Progenitor cell of endocrine pancreas (in vitro differentiated cells): ENCODE data around the gene PEX10. TPM values are rescaled to one million over a fixed set of nuclear protein-coding genes. Genes with fewer than 3 reads are reported as not detected.

ENCODE experiments used
- DNase-seq: peaks from one replicate; pipeline ENCODE4 v3.0.0; 2021; ENCODE audit warnings: low spot score; ENCODE audit not compliant: unreplicated experiment
- H3K27ac Mint-ChIP-seq: 2 replicates; pipeline ENCODE4 v1.8.0; 2021; ENCODE audit warnings: mild to moderate bottlenecking, moderate library complexity, mixed read lengths
- H3K27me3 Mint-ChIP-seq: 2 replicates; pipeline ENCODE4 v1.8.0; 2021; ENCODE audit warnings: mixed read lengths
- H3K36me3 Mint-ChIP-seq: 2 replicates; pipeline ENCODE4 v1.8.0; 2022; ENCODE audit warnings: mixed read lengths; ENCODE audit not compliant: insufficient read depth
- H3K4me1 Mint-ChIP-seq: 2 replicates; pipeline ENCODE4 v1.8.0; 2021; ENCODE audit warnings: low read depth, mixed read lengths
- H3K4me3 Mint-ChIP-seq: 2 replicates; pipeline ENCODE4 v1.8.0; 2021; ENCODE audit warnings: low read depth, mild to moderate bottlenecking, moderate library complexity, mixed read lengths
- H3K9me3 Mint-ChIP-seq: 2 replicates; pipeline ENCODE4 v1.8.0; 2021; ENCODE audit warnings: low read depth, mixed read lengths
- CTCF ChIP-seq: fragments of 200-600 bp; sonication (generic); IDR thresholded peaks from one replicate; pipeline ENCODE4 v1.5.0; 2021; ENCODE audit warnings: antibody characterized with exemption, mild to moderate bottlenecking; ENCODE audit not compliant: unreplicated experiment
- total RNA-seq: library from RNA; stranded (reverse); gene quantifications from 2 replicates; pipeline ENCODE4 v1.2.1, GENCODE V29; 2021

The PEX10 gene
- total RNA-seq, 1 donor from 2014 or later, result 27.5 TPM

DNA sequence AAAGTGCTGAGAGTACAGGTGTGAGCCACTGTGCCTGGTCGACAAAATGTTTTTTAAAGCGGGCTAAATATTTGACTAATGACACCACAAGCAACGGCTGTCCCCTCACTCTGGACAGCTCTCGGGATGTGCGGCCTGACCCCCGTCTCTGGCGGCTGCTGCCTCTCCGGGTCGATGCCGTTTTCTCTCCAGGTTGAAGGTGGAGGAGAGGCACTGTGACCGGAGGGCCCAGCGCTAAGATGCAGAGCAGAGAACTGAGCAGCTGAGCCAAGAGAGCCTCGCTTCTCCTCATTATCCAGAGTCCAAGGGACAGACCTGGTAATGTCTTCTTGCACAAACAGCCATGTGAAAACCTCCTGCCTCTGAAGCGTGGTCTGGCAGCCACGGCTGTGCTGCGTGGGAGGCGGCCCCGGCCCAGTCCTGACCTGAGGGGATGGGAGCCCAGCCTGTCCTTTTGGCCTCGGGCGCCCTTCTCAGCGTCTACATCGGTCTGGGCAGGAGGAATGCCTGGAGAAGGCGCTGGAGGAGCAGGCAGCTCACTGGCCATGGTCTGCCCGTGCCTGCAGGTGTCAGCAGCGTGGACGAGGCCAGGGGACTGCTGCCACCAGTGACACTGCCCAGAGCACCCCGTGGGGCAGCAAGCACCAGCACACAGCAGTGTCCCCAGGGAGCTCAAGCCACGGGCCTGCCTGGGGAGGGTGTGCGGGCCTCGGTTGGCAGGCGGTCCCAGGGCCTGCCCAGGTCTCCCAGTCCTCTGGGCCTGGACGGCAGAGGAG lies 31.4 kb downstream of the PEX10 start:
- H3K4me1 Mint-ChIP-seq, result no peaks in the 10 kb centered on the region
- no peak for DNase-seq
- no peak for TF ChIP-seq CTCF
- no peaks in the 10 kb centered on the region for H3K9me3 Mint-ChIP-seq
- no peaks in the 10 kb centered on the region for H3K36me3 Mint-ChIP-seq
- H3K27me3 Mint-ChIP-seq, result no peaks in the 10 kb centered on the region
- H3K27ac Mint-ChIP-seq, result no peak overlapping the region
- H3K4me3 Mint-ChIP-seq, result no peak overlapping the region

DNA sequence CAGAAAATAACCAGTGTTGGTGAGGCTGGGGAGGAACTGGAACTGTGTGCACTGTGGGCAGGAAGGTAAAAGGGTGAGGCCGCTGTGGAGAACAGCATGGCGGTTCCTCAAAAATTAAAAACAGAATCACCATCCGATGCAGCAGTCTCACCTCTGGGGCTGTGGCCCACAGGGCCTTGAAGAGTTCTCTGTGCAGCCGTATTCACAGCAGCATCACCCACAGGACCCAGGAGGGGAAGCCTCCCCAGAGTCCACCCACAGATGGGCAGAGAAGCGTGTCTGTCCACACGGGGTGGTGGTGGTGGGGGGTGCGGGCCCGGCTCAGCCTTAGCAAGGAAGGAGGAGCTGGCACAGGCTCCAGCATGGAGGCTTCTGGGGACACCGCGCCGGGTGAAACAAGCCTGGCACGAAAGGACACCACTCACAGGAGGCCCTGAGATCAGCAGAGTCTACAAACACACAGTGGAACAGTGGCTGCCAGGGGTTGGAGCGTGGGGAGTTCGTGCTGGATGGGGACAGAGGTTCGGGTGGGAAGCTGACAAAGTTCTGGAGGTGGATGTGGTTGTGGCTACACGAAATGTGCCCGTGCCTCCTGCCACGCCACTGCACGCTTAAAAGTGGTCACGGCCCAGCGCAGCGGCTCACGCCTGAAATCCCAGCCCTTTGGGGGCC lies 32.5 kb downstream of the PEX10 start:
- DNase-seq, result no peak
- H3K4me3 Mint-ChIP-seq, result no peak overlapping the region
- no peak overlapping the region for H3K27ac Mint-ChIP-seq

GRCh38 chr1:2378956-2379732 lies 33.2 kb downstream of the PEX10 start:
- Mint-ChIP-seq H3K9me3 (no peaks in the 10 kb centered on the region), H3K4me3 (no peak overlapping the region), H3K4me1 (no peaks in the 10 kb centered on the region), H3K27ac (peak overlapping the region; percentile 75), H3K27me3 (no peaks in the 10 kb centered on the region), H3K36me3 (no peaks in the 10 kb centered on the region)
- DNase-seq, result no peak
- no peak for TF ChIP-seq CTCF

More for the DNA sequence above, 32.5 kb downstream of the PEX10 start:
- Mint-ChIP-seq H3K36me3 (no peaks in the 10 kb centered on the region), H3K27me3 (no peaks in the 10 kb centered on the region), H3K9me3 (no peaks in the 10 kb centered on the region), H3K4me1 (no peaks in the 10 kb centered on the region)
- no peak for TF ChIP-seq CTCF

DNA sequence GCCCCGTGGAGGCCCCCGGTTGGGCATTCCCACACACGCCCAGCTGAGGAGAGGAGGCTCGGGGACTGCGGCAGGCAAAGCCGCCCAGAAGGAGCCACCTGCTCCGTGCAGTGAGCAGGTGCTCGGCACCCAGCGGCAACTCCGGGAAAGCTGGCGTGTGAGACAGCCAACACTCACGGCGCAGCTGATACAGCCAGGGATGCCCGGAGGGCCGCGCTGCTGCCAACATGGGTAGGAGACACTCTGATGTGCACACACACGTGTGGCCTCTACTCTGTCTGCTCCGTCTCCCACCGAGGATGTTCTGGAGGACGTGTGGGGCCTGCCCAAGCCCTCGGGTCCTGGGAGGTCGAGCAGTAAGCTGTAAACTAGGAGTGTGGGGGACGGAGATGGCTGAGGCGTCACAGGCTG lies 33.9 kb downstream of the PEX10 start:
- Mint-ChIP-seq H3K4me3 (no peak overlapping the region), H3K36me3 (no peaks in the 10 kb centered on the region)

More for the DNA sequence above, 33.9 kb downstream of the PEX10 start:
- Mint-ChIP-seq H3K27me3 (no peaks in the 10 kb centered on the region), H3K4me1 (no peaks in the 10 kb centered on the region), H3K27ac (no peak overlapping the region), H3K9me3 (no peaks in the 10 kb centered on the region)
- no peak for DNase-seq
- TF ChIP-seq CTCF, result no peak
